AG04450 (cell line): ENCODE data around the gene RBP3. TPM values are rescaled to one million over a fixed set of nuclear protein-coding genes. Genes with fewer than 3 reads are reported as not detected.

Source experiments
- CTCF ChIA-PET: fragments of 300-600, 350-600 bp; formaldehyde crosslinking; extraction: SDS; loops from one replicate; lab custom pipeline; 2022; ENCODE audit warnings: antibody characterized with exemption, inconsistent platforms; lab: Charles Lee
- POLR2A ChIA-PET: fragments of 350-600 bp; formaldehyde crosslinking; extraction: SDS; loops from one replicate; lab custom pipeline; 2021; ENCODE audit warnings: antibody characterized with exemption, inconsistent platforms; lab: Yijun Ruan, JAX
- DNase-seq: peaks from one replicate; pipeline ENCODE4 v3.0.0-alpha.2; 2011; ENCODE audit warnings: low read depth, low spot score
- H3K27ac ChIP-seq: one replicate; pipeline ENCODE4 v1.5.1; 2012; ENCODE audit warnings: low read depth, low read length, control low read depth
- H3K27me3 ChIP-seq: one replicate; pipeline ENCODE4 v1.6.0; 2012; ENCODE audit warnings: low read length; ENCODE audit not compliant: control insufficient read depth, insufficient read depth
- H3K4me3 ChIP-seq: 2 replicates; pipeline ENCODE4 v1.5.1; 2011; ENCODE audit warnings: mild to moderate bottlenecking, low read depth, low read length, control low read depth
- H3K9me3 ChIP-seq: 2 replicates; pipeline ENCODE4 v1.5.1; 2012; ENCODE audit warnings: low read length; ENCODE audit not compliant: control insufficient read depth, insufficient read depth
- polyA plus RNA-seq: library from polyadenylated mRNA; depleted of rRNA; stranded (reverse); fragments of >200 nt; gene quantifications from 2 replicates; pipeline ENCODE4 v1.2.3, GENCODE V29; 2011
- TF ChIP-seq, protein P1 (sequence below): IDR thresholded peaks from 2 replicates; pipeline ENCODE4 v1.5.1; 2011; ENCODE audit warnings: low read depth, low read length, control low read depth, inconsistent platforms

RBP3 gene
- polyA plus RNA-seq, 1 experiment: not detected

DNA sequence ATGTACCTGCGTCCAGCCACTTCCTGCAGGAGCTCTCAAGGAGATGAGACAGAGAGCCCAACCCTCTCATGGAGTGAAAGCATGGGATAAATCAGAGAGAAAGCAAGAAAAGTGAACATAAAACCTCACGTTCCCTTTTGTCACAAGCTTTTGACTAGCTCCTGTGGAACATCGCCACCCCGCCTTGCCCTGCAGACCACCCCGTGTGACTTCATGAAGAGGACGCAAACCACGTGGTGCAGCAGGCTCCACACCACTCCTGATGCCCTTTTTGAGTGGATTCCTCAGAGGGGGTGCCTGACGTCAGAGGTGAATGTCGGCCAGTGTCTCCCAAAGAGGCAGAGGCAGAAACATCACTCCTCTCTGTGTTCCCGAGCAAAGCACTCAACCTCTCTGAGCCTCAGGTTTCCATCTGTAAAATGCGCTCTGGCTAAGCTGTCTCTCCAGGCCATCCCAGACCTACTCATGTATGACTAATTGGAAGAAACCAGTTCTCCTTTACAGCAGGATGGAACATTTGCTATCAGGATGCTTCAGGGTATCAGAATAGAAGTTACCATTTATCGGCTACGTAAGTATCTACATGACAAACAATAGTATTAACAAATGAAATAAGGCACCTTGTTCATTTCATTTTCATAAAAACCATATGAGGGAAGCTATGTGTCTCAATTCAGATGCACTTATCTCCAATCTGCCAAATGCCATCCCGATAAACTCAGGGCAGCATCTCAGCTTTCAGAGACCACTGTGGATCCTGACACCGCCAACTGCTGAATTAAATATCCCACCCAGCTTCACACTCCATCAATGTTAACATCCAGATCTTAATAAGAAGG, 30.7 kb downstream of the RBP3 start:
- POLR2A ChIA-PET: no interaction called here
- no peak overlapping the region for H3K27ac ChIP-seq
- no peak for DNase-seq
- CTCF ChIA-PET: no interaction called here
- TF ChIP-seq, protein P1, sequence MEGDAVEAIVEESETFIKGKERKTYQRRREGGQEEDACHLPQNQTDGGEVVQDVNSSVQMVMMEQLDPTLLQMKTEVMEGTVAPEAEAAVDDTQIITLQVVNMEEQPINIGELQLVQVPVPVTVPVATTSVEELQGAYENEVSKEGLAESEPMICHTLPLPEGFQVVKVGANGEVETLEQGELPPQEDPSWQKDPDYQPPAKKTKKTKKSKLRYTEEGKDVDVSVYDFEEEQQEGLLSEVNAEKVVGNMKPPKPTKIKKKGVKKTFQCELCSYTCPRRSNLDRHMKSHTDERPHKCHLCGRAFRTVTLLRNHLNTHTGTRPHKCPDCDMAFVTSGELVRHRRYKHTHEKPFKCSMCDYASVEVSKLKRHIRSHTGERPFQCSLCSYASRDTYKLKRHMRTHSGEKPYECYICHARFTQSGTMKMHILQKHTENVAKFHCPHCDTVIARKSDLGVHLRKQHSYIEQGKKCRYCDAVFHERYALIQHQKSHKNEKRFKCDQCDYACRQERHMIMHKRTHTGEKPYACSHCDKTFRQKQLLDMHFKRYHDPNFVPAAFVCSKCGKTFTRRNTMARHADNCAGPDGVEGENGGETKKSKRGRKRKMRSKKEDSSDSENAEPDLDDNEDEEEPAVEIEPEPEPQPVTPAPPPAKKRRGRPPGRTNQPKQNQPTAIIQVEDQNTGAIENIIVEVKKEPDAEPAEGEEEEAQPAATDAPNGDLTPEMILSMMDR: no peak
- H3K4me3 ChIP-seq: no peak overlapping the region
- no peaks in the 10 kb centered on the region for H3K9me3 ChIP-seq
- H3K27me3 ChIP-seq: peaks cover 64% of the 10 kb centered on the region

DNA sequence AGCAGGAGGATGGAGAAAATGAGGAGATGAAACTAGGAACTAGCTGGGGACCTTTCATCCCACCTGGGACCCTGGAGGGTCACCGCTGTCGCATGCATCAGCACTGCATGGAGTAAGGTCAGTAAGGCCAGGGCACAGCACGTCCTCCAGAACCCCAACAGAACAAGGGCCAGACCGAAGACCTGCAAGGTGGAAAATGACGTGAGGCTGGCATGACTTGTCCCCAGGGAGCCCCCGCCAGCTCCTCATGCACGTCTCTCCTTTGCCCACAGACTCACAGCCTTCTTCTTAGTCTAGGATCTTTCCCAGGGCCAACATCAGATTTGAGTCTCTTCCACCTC, 31.3 kb downstream of the RBP3 start:
- no peak overlapping the region for H3K27ac ChIP-seq
- ChIA-PET CTCF (no interaction called here), POLR2A (no interaction called here)
- peaks cover 61% of the 10 kb centered on the region for H3K27me3 ChIP-seq
- no peak overlapping the region for H3K4me3 ChIP-seq
- no peaks in the 10 kb centered on the region; the same call in 1 of the 2 replicates for H3K9me3 ChIP-seq
- TF ChIP-seq, protein P1: no peak
- no peak for DNase-seq

DNA sequence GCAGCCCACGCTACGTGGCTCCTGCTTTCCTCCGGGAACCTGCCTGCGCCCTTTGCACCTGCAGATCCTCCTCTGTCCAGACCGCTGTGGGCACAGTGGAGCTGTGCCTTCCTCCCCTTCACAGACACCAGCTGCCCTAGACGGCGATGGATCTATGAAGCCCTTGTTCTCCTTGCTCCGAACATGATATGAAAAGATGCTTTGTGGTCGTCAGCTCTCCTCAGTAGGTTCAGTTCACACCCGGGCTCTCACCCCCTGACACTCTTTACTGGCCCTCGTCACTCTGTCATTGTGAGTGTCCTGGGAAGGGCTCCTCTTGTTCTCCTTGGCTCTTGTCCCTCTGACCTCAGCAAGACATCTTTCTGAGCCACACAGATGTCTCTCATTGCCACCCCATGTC, 31.7 kb downstream of the RBP3 start:
- POLR2A ChIA-PET: no interaction called here
- TF ChIP-seq, protein P1: no peak

DNA sequence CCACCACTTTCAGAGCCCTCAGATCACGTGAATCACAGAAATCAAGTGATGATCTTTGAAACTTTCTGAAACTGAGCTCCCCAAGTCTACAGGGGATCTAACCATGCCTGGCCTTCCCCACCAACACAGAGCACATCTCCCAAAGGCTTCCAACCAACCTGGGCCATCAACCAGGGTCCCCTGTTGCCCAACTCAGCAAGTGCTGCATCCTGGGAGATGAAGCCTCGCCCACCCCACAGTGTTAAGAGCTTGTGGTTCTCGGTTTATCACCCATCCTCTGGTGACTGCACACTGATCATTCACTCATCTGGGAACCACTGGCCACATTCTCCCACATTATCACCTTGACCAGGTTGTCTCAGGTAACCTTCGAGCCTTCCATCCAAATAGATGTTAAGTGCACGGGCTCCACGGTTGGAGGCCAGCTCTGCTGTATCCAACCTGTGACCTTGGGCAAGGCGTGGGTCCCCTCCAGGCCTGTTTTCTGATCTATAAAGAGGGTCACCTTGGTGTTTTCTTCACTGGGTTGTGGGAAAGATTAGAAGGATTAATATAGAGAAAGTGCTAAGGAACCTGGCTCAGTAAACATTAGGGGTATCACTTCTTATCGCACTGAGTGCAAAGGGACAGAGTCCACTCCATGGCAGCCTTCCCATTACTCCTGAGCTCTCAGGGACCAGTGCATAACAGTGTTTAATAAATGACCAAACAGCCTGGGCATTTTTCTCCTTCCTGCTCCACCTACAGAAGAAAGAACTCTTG, 32.4 kb downstream of the RBP3 start:
- Histone ChIP-seq H3K4me3 (no peak overlapping the region), H3K9me3 (no peaks in the 10 kb centered on the region; the same call in 1 of the 2 replicates), H3K27ac (no peak overlapping the region), H3K27me3 (peaks cover 59% of the 10 kb centered on the region)
- ChIA-PET CTCF (interaction anchor here (1.9 kb wide), 1 partner anchor 19 kb away, joined by 4 read pairs; no protein-coding TSS in a partner anchor), POLR2A (no interaction called here)
- DNase-seq: no peak
- TF ChIP-seq, protein P1: no peak

More for the DNA sequence above, 31.7 kb downstream of the RBP3 start:
- H3K27ac ChIP-seq: no peak overlapping the region
- DNase-seq: no peak
- H3K27me3 ChIP-seq: peaks cover 61% of the 10 kb centered on the region
- CTCF ChIA-PET: no interaction called here
- no peaks in the 10 kb centered on the region; the same call in 1 of the 2 replicates for H3K9me3 ChIP-seq
- H3K4me3 ChIP-seq: no peak overlapping the region

DNA sequence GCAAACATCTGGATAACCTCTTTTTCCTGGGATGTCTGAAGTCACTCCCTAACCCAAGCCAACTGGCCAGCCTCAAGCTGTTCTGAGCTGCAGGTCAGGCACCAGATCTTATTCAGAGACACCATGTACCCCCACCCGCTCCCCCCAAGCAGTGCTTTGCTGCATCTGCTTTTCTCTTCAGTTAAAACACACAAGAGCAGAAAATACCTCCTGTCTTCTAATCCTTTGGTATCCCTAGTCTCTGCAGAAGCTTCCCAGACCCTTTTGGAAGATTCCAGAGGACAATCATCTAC, 32.9 kb downstream of the RBP3 start:
- Histone ChIP-seq H3K27ac (no peak overlapping the region), H3K9me3 (no peaks in the 10 kb centered on the region; the same call in 1 of the 2 replicates), H3K27me3 (peaks cover 55% of the 10 kb centered on the region), H3K4me3 (no peak overlapping the region)
- CTCF ChIA-PET: interaction anchor here (1.9 kb wide), 1 partner anchor 19 kb away, joined by 4 read pairs; no protein-coding TSS in a partner anchor
- no peak for DNase-seq
- POLR2A ChIA-PET: no interaction called here
- TF ChIP-seq, protein P1: no peak
